Right lobe of liver (tissue), 6 donors: ENCODE data around the gene GOLGA3. TPM values are rescaled to one million over a fixed set of nuclear protein-coding genes. Genes with fewer than 3 reads are reported as not detected.

Experiments used
- ATAC-seq, 4 donors: fragments of 200-7000 bp; cut with Tn5 transposase; one replicate each; pipeline ENCODE4 v1.9.1; 2020; ENCODE audit warnings: mild to moderate bottlenecking in 4 of 4, moderate library complexity in 4 of 4
- DNase-seq, 3 donors: peaks; one replicate each; pipeline ENCODE4 v3.0.0-alpha.2; 2020
- H3K27ac ChIP-seq, 3 donors: fragments of 200-600 bp; one replicate each; pipeline ENCODE4 v1.8.0; 2022
- H3K27me3 ChIP-seq, 2 donors: fragments of 200-600 bp; one replicate each; pipeline ENCODE4 v1.8.0; 2022
- H3K36me3 ChIP-seq, 4 donors: fragments of 200-600 bp; sonication (generic) in 1 of 4; one replicate each; pipeline versions ENCODE4 v1.5.1 to v1.8.0; 2017 to 2022; ENCODE audit warnings: control low read depth in 1 of 4
- H3K4me1 ChIP-seq, 4 donors: fragments of 200-600 bp; sonication (generic) in 1 of 4; one replicate each; pipeline versions ENCODE4 v1.5.1 to v1.8.0; 2017 to 2022; ENCODE audit warnings: control low read depth in 1 of 4
- H3K4me3 ChIP-seq, 3 donors: fragments of 200-600 bp; one replicate each; pipeline ENCODE4 v1.8.0; 2022
- H3K9me3 ChIP-seq, 4 donors: fragments of 200-600 bp; sonication (generic) in 1 of 4; one replicate each; pipeline versions ENCODE4 v1.5.1 to v1.8.0; 2017 to 2022; ENCODE audit warnings: control low read depth in 1 of 4
- CTCF ChIP-seq, 4 donors: fragments of 200-600 bp in 3 of 4; fragments of 450-650 bp in 1 of 4; IDR thresholded peaks; one replicate each; pipeline versions ENCODE4 v1.5.1 to v1.8.0; 2016 to 2022; ENCODE audit warnings: antibody characterized with exemption in 4 of 4, mild to moderate bottlenecking in 2 of 4
- POLR2A ChIP-seq: fragments of 450-650 bp; IDR thresholded peaks from one replicate; pipeline ENCODE4 v1.6.1; 2017; ENCODE audit warnings: antibody characterized with exemption, mild to moderate bottlenecking
- WGBS: methylation state at CpG from one replicate; pipeline ENCODE4 v1.1.6; 2018; ENCODE audit warnings: low coverage, low lambda C conversion rate; ENCODE audit not compliant: insufficient coverage; ENCODE audit errors: missing lambda C conversion rate; 5-methylcytosine and 5-hydroxymethylcytosine counted together
- intact Hi-C, 2 donors: fragments of 100-400 bp; cut with DNase I; formaldehyde crosslinking; loops; one replicate each; pipeline versions ENCODE4 v1.11.2 to v1.14.1; 2022
- total RNA-seq, 6 experiments: library from RNA; depleted of rRNA in 2 of 6; stranded (reverse); fragments of >200 nt in 2 of 6; fragmentation: NEBNext Ultra II Directional in 3 of 6; extraction: Animal tissue kit (Norgen Biotek cat#: 25700) in 3 of 6; gene quantifications; one replicate each; pipeline versions ENCODE4 v1.1.0 to v1.2.4, GENCODE V29; 2016 to 2023
- donor health status: DM: no; HTN: yes; CAD: no.
- donor health status: DM: no; HTN: no; CAD: no.
- donor health status: DM: no; HTN: no; CAD: no.
- donor health status: DM: no; HTN: yes; CAD: no.
- donor health status: DM: no; HTN: yes; CAD: no.

GOLGA3 gene
- total RNA-seq, 6 experiments from 2014 or later: 15.7 to 37.5 (median 22.8) TPM

- intact Hi-C loops: no loop called here
- no peaks in the 10 kb centered on the region for H3K9me3 ChIP-seq
- no peak overlapping the region for H3K27ac ChIP-seq
- DNase-seq: no peak
- no peak overlapping the region for H3K4me3 ChIP-seq
- 100% methylated on average over 3 of the region's 12 CpGs for WGBS
- H3K4me1 ChIP-seq: no peaks in the 10 kb centered on the region
- no peak for TF ChIP-seq POLR2A
- TF ChIP-seq CTCF (IDR thresholded peaks at IDR 0.05): no peak
- ATAC-seq: no peak
- H3K27me3 ChIP-seq: no peaks in the 10 kb centered on the region
- peaks cover 0 to 44% (median 30%) of the 10 kb centered on the region in 4 donors for H3K36me3 ChIP-seq
Observed at GRCh38 chr12:132872975-132873421, 44.3 kb upstream of the GOLGA3 start.

- H3K27ac ChIP-seq: no peak overlapping the region
- no peaks in the 10 kb centered on the region for H3K4me1 ChIP-seq
- H3K36me3 ChIP-seq: peaks cover 0 to 46% (median 31%) of the 10 kb centered on the region in 4 donors
- no peak overlapping the region for H3K4me3 ChIP-seq
- ATAC-seq (no peak), DNase-seq (no peak)
- TF ChIP-seq CTCF (IDR thresholded peaks at IDR 0.05) (no peak), POLR2A (no peak)
- intact Hi-C loops: no loop called here
- no peaks in the 10 kb centered on the region for H3K27me3 ChIP-seq
- H3K9me3 ChIP-seq: no peaks in the 10 kb centered on the region
- 93% methylated on average over 12 of the region's 21 CpGs for WGBS
Observed at GRCh38 chr12:132872073-132872855, 43.6 kb upstream of the GOLGA3 start.

GRCh38 chr12:132869551-132869950 is 40.9 kb upstream of the GOLGA3 start:
- peaks cover 0 to 28% (median 22%) of the 10 kb centered on the region in 4 donors for H3K36me3 ChIP-seq
- H3K9me3 ChIP-seq: no peaks in the 10 kb centered on the region
- no peaks in the 10 kb centered on the region for H3K4me1 ChIP-seq
- no peaks in the 10 kb centered on the region for H3K27me3 ChIP-seq
- intact Hi-C loops: no loop called here
- WGBS: 86% methylated on average over 12 of the region's 14 CpGs
- no peak overlapping the region for H3K4me3 ChIP-seq
- TF ChIP-seq POLR2A (no peak), CTCF (IDR thresholded peaks at IDR 0.05) (no peak)
- H3K27ac ChIP-seq: no peak overlapping the region
- DNase-seq (no peak), ATAC-seq (no peak)

GRCh38 chr12:132866251-132866828 is 37.7 kb upstream of the GOLGA3 start:
- no peak for ATAC-seq

More at GRCh38 chr12:132866251-132866828, 37.7 kb upstream of the GOLGA3 start:
- H3K9me3 ChIP-seq: no peaks in the 10 kb centered on the region
- no peaks in the 10 kb centered on the region for H3K27me3 ChIP-seq
- no peaks in the 10 kb centered on the region for H3K4me1 ChIP-seq
- intact Hi-C loops: no loop called here
- no peak overlapping the region for H3K27ac ChIP-seq
- WGBS: 54% methylated on average over 14 of the region's 14 CpGs
- H3K4me3 ChIP-seq: no peak overlapping the region
- DNase-seq: no peak
- TF ChIP-seq POLR2A (no peak), CTCF (IDR thresholded peaks at IDR 0.05) (no peak)
- peaks cover 0 to 27% (median 17%) of the 10 kb centered on the region in 4 donors for H3K36me3 ChIP-seq
